ENCODE results near the gene TUBGCP4.
A peak's percentile ranks its signal among the peaks of the same experiment; 100 is the strongest.

Gene TUBGCP4

GRCh38 chr15:43440721-43441281 lies 69.9 kb downstream of the TUBGCP4 start:
- no peak overlapping the region for H4K91ac ChIP-seq (ENCODE audit: low read depth, low read length, poor library complexity)
- peaks cover 5% of the 10 kb centered on the region for H3K79me1 ChIP-seq (ENCODE audit: low read depth, low read length)
- H3K18ac ChIP-seq (ENCODE audit: low read length) = no peak overlapping the region
- no peak overlapping the region for H3K14ac ChIP-seq (ENCODE audit: low read length)
- H3K4me1 ChIP-seq (ENCODE audit: control insufficient read depth in 2 of 2, insufficient read depth in 1 of 2, low read depth in 1 of 2, low read length in 2 of 2) = peaks cover 0 to 7% of the 10 kb centered on the region in 2 donors
- H4K8ac ChIP-seq (ENCODE audit: low read depth, low read length) = no peak overlapping the region
- peaks cover 21 to 87% of the 10 kb centered on the region in 2 donors for H3K36me3 ChIP-seq (replicated peaks in 1 of 2; ENCODE audit: control insufficient read depth in 2 of 2, insufficient read depth in 2 of 2, low read length in 2 of 2)
- peak; percentile 29 for DNase-seq (ENCODE audit: low spot score)
- WGBS, 2 donors (ENCODE audit: extremely low coverage in 2 of 2, insufficient read length in 2 of 2, insufficient replicate concordance in 1 of 2) = no CpG with 5 or more reads among the region's 4 CpGs
- no peak overlapping the region for H2BK5ac ChIP-seq (ENCODE audit: low read length)
- H3K4me2 ChIP-seq (ENCODE audit: insufficient read depth, low read length, poor library complexity, severe bottlenecking) = no peak overlapping the region
- no peak overlapping the region for H2BK15ac ChIP-seq (ENCODE audit: low read length)
- no peak overlapping the region for H2AK5ac ChIP-seq (ENCODE audit: low read depth, low read length)
- peaks cover 0 to 6% of the 10 kb centered on the region in 2 donors for H3K9me3 ChIP-seq (replicated peaks in 1 of 2; ENCODE audit: control insufficient read depth in 2 of 2, insufficient read depth in 1 of 2, low read depth in 1 of 2, low read length in 2 of 2)
- no peak overlapping the region for H3K23ac ChIP-seq (ENCODE audit: low read depth, low read length, poor library complexity)
- no peak overlapping the region for H2BK12ac ChIP-seq (ENCODE audit: low read length)
- no peak overlapping the region for H3K27ac ChIP-seq (replicated peaks; ENCODE audit: low read length)
- H2BK120ac ChIP-seq (ENCODE audit: low read depth, low read length) = no peak overlapping the region
- H2AFZ ChIP-seq (ENCODE audit: low read length) = no peak overlapping the region
- H3K4me3 ChIP-seq (ENCODE audit: low read length in 2 of 2) = no peak overlapping the region
- no peaks in the 10 kb centered on the region for H3K27me3 ChIP-seq (ENCODE audit: control insufficient read depth in 3 of 3, insufficient read depth in 3 of 3, low read depth in 1 of 3, low read length in 3 of 3)
- H3K9ac ChIP-seq (ENCODE audit: low read depth, low read length, poor library complexity) = no peak overlapping the region
- no peak overlapping the region for H3K4ac ChIP-seq (ENCODE audit: low read length)

- no peak overlapping the region for H3K27ac ChIP-seq (replicated peaks; ENCODE audit: low read length)
- H3K18ac ChIP-seq (ENCODE audit: low read length) = no peak overlapping the region
- no peak overlapping the region for H3K9ac ChIP-seq (ENCODE audit: low read depth, low read length, poor library complexity)
- no peak overlapping the region for H2AK5ac ChIP-seq (ENCODE audit: low read depth, low read length)
- H3K23ac ChIP-seq (ENCODE audit: low read depth, low read length, poor library complexity) = no peak overlapping the region
- H2AFZ ChIP-seq (ENCODE audit: low read length) = no peak overlapping the region
- H3K4me2 ChIP-seq (ENCODE audit: insufficient read depth, low read length, poor library complexity, severe bottlenecking) = no peak overlapping the region
- no peak overlapping the region for H2BK12ac ChIP-seq (ENCODE audit: low read length)
- H2BK5ac ChIP-seq (ENCODE audit: low read length) = no peak overlapping the region
- peaks cover 0 to 7% of the 10 kb centered on the region in 2 donors for H3K4me1 ChIP-seq (ENCODE audit: control insufficient read depth in 2 of 2, insufficient read depth in 1 of 2, low read depth in 1 of 2, low read length in 2 of 2)
- no peak overlapping the region for H3K4ac ChIP-seq (ENCODE audit: low read length)
- H2BK15ac ChIP-seq (ENCODE audit: low read length) = no peak overlapping the region
- no peaks in the 10 kb centered on the region for H3K27me3 ChIP-seq (ENCODE audit: control insufficient read depth in 3 of 3, insufficient read depth in 3 of 3, low read depth in 1 of 3, low read length in 3 of 3)
- no peak overlapping the region for H2BK120ac ChIP-seq (ENCODE audit: low read depth, low read length)
- H4K8ac ChIP-seq (ENCODE audit: low read depth, low read length) = no peak overlapping the region
- no peak overlapping the region for H4K91ac ChIP-seq (ENCODE audit: low read depth, low read length, poor library complexity)
- DNase-seq (ENCODE audit: low spot score) = no peak
- no peak overlapping the region for H3K14ac ChIP-seq (ENCODE audit: low read length)
- peaks cover 20 to 88% of the 10 kb centered on the region in 2 donors for H3K36me3 ChIP-seq (replicated peaks in 1 of 2; ENCODE audit: control insufficient read depth in 2 of 2, insufficient read depth in 2 of 2, low read length in 2 of 2)
- H3K79me1 ChIP-seq (ENCODE audit: low read depth, low read length) = peaks cover 3% of the 10 kb centered on the region
- no peak overlapping the region for H3K4me3 ChIP-seq (ENCODE audit: low read length in 2 of 2)
- peaks cover 0 to 6% of the 10 kb centered on the region in 2 donors for H3K9me3 ChIP-seq (replicated peaks in 1 of 2; ENCODE audit: control insufficient read depth in 2 of 2, insufficient read depth in 1 of 2, low read depth in 1 of 2, low read length in 2 of 2)
Observed at GRCh38 chr15:43441316-43441715, 70.4 kb downstream of the TUBGCP4 start.

- Histone ChIP-seq H3K23ac (ENCODE audit: low read depth, low read length, poor library complexity) (no peak overlapping the region), H3K9ac (ENCODE audit: low read depth, low read length, poor library complexity) (no peak overlapping the region), H3K27me3 (ENCODE audit: control insufficient read depth in 3 of 3, insufficient read depth in 3 of 3, low read depth in 1 of 3, low read length in 3 of 3) (no peaks in the 10 kb centered on the region), H2BK120ac (ENCODE audit: low read depth, low read length) (no peak overlapping the region), H3K79me1 (ENCODE audit: low read depth, low read length) (no peaks in the 10 kb centered on the region), H3K36me3 (replicated peaks in 1 of 2; ENCODE audit: control insufficient read depth in 2 of 2, insufficient read depth in 2 of 2, low read length in 2 of 2) (peaks cover 13 to 76% of the 10 kb centered on the region in 2 donors), H3K4me2 (ENCODE audit: insufficient read depth, low read length, poor library complexity, severe bottlenecking) (no peak overlapping the region), H4K91ac (ENCODE audit: low read depth, low read length, poor library complexity) (no peak overlapping the region), H2AK5ac (ENCODE audit: low read depth, low read length) (no peak overlapping the region), H3K18ac (ENCODE audit: low read length) (no peak overlapping the region), H3K4me3 (ENCODE audit: low read length in 2 of 2) (no peak overlapping the region), H3K14ac (ENCODE audit: low read length) (no peak overlapping the region), H2AFZ (ENCODE audit: low read length) (no peak overlapping the region), H2BK12ac (ENCODE audit: low read length) (no peak overlapping the region), H2BK5ac (ENCODE audit: low read length) (no peak overlapping the region), H4K8ac (ENCODE audit: low read depth, low read length) (no peak overlapping the region), H3K9me3 (replicated peaks in 1 of 2; ENCODE audit: control insufficient read depth in 2 of 2, insufficient read depth in 1 of 2, low read depth in 1 of 2, low read length in 2 of 2) (no peaks in the 10 kb centered on the region), H2BK15ac (ENCODE audit: low read length) (no peak overlapping the region), H3K4ac (ENCODE audit: low read length) (no peak overlapping the region), H3K4me1 (ENCODE audit: control insufficient read depth in 2 of 2, insufficient read depth in 1 of 2, low read depth in 1 of 2, low read length in 2 of 2) (peaks cover 0 to 1% of the 10 kb centered on the region in 2 donors), H3K27ac (replicated peaks; ENCODE audit: low read length) (no peak overlapping the region)
- no CpG with 5 or more reads among the region's 2 CpGs for WGBS, 2 donors (ENCODE audit: extremely low coverage in 2 of 2, insufficient read length in 2 of 2, insufficient replicate concordance in 1 of 2)
- DNase-seq (ENCODE audit: low spot score) = no peak
Observed at GRCh38 chr15:43446344-43446743, 75.4 kb downstream of the TUBGCP4 start.

- Histone ChIP-seq H3K27ac (replicated peaks; ENCODE audit: low read length) (no peak overlapping the region), H2BK5ac (ENCODE audit: low read length) (no peak overlapping the region), H2BK15ac (ENCODE audit: low read length) (no peak overlapping the region), H4K91ac (ENCODE audit: low read depth, low read length, poor library complexity) (no peak overlapping the region), H2BK12ac (ENCODE audit: low read length) (no peak overlapping the region), H3K27me3 (ENCODE audit: control insufficient read depth in 3 of 3, insufficient read depth in 3 of 3, low read depth in 1 of 3, low read length in 3 of 3) (no peaks in the 10 kb centered on the region), H3K36me3 (replicated peaks in 1 of 2; ENCODE audit: control insufficient read depth in 2 of 2, insufficient read depth in 2 of 2, low read length in 2 of 2) (peaks cover 13 to 84% of the 10 kb centered on the region in 2 donors), H3K4me2 (ENCODE audit: insufficient read depth, low read length, poor library complexity, severe bottlenecking) (no peak overlapping the region), H2AFZ (ENCODE audit: low read length) (no peak overlapping the region), H3K14ac (ENCODE audit: low read length) (no peak overlapping the region), H3K4me3 (ENCODE audit: low read length in 2 of 2) (no peak overlapping the region), H2BK120ac (ENCODE audit: low read depth, low read length) (no peak overlapping the region), H3K18ac (ENCODE audit: low read length) (no peak overlapping the region), H3K9ac (ENCODE audit: low read depth, low read length, poor library complexity) (no peak overlapping the region), H3K79me1 (ENCODE audit: low read depth, low read length) (no peaks in the 10 kb centered on the region), H3K4me1 (ENCODE audit: control insufficient read depth in 2 of 2, insufficient read depth in 1 of 2, low read depth in 1 of 2, low read length in 2 of 2) (no peaks in the 10 kb centered on the region), H2AK5ac (ENCODE audit: low read depth, low read length) (no peak overlapping the region), H4K8ac (ENCODE audit: low read depth, low read length) (no peak overlapping the region), H3K9me3 (replicated peaks in 1 of 2; ENCODE audit: control insufficient read depth in 2 of 2, insufficient read depth in 1 of 2, low read depth in 1 of 2, low read length in 2 of 2) (no peaks in the 10 kb centered on the region), H3K23ac (ENCODE audit: low read depth, low read length, poor library complexity) (no peak overlapping the region), H3K4ac (ENCODE audit: low read length) (no peak overlapping the region)
- no peak for DNase-seq (ENCODE audit: low spot score)
- WGBS, 2 donors (ENCODE audit: extremely low coverage in 2 of 2, insufficient read length in 2 of 2, insufficient replicate concordance in 1 of 2) = 100% methylated on average over 1 of the region's 1 CpG
Observed at GRCh38 chr15:43449981-43450380, 79.1 kb downstream of the TUBGCP4 start.

Measured in neuronal stem cell (in vitro differentiated cells).